B cell (primary cell): ENCODE data around the gene FAIM2. TPM values are rescaled to one million over a fixed set of nuclear protein-coding genes. Genes with fewer than 3 reads are reported as not detected.

ENCODE experiments used
- ATAC-seq: fragments of 200-7000 bp; cut with Tn5 transposase; one replicate; pipeline ENCODE4 v1.10.0; 2021; ENCODE audit warnings: low read depth, mild to moderate bottlenecking, moderate number of reproducible peaks, moderate library complexity
- CTCF ChIA-PET: fragments of 350-600 bp; sonication (Branson Sonifier 250); formaldehyde crosslinking; loops from one replicate; lab custom pipeline; 2021; ENCODE audit warnings: antibody characterized with exemption, inconsistent platforms; lab: Charles Lee
- POLR2A ChIA-PET: fragments of 350-600 bp; sonication (Branson Sonifier 250); formaldehyde crosslinking; loops from one replicate; lab custom pipeline; 2021; ENCODE audit warnings: antibody characterized with exemption; lab: Charles Lee
- DNase-seq: peaks from one replicate; pipeline ENCODE4 v3.0.0; 2013
- H2AFZ ChIP-seq: 2 replicates; pipeline ENCODE4 v1.6.1; 2012; ENCODE audit warnings: mild to moderate bottlenecking, low read depth, low read length; ENCODE audit not compliant: insufficient read depth, poor library complexity, severe bottlenecking
- H3K27ac ChIP-seq, 2 donors: 1 replicate in 1 of 2; 2 replicates in 1 of 2; pipeline ENCODE4 v1.5.1; 2012 to 2013; ENCODE audit warnings: low read length in 2 of 2, mild to moderate bottlenecking in 2 of 2, moderate library complexity in 1 of 2
- H3K27me3 ChIP-seq, 4 experiments: fragments of 200-600 bp in 1 of 4; sonication (generic) in 1 of 4; replicated peaks in 1 of 4; 1 replicate in 2 of 4; 2 replicates in 2 of 4; pipeline versions ENCODE4 v1.6.1 to v1.7.0; 2013 to 2016; ENCODE audit warnings: low read length in 3 of 4, mild to moderate bottlenecking in 2 of 4, mixed read lengths in 1 of 4, moderate library complexity in 1 of 4; ENCODE audit not compliant: insufficient read depth in 4 of 4, control insufficient read depth in 3 of 4; ENCODE audit errors: control extremely low read depth in 1 of 4
- H3K36me3 ChIP-seq, 2 experiments: replicated peaks in 1 of 2; 1 replicate in 1 of 2; 2 replicates in 1 of 2; pipeline versions ENCODE4 v1.6.1 to v1.7.1; 2013; ENCODE audit warnings: low read length in 1 of 2; ENCODE audit not compliant: insufficient read depth in 2 of 2, control insufficient read depth in 1 of 2; ENCODE audit errors: control extremely low read depth in 1 of 2, extremely low read depth in 1 of 2
- H3K4me1 ChIP-seq, 2 donors: fragments of 200-600 bp in 1 of 2; sonication (generic) in 1 of 2; 1 replicate in 1 of 2; 2 replicates in 1 of 2; pipeline versions ENCODE4 v1.5.1 to v1.6.1; 2013 to 2017; ENCODE audit warnings: low read length in 2 of 2; ENCODE audit not compliant: control insufficient read depth in 2 of 2, insufficient read depth in 2 of 2
- H3K4me2 ChIP-seq: replicated peaks from 2 replicates; pipeline ENCODE3; 2012; ENCODE audit warnings: mild to moderate bottlenecking, low read depth, low read length; ENCODE audit not compliant: poor library complexity, severe bottlenecking
- H3K4me3 ChIP-seq, 5 experiments: fragments of 200-600 bp in 1 of 5; sonication (generic) in 1 of 5; 1 replicate in 3 of 5; 2 replicates in 2 of 5; pipeline versions ENCODE4 v1.5.1 to v1.7.0; 2011 to 2016; ENCODE audit warnings: low read length in 4 of 5, mild to moderate bottlenecking in 4 of 5, low read depth in 2 of 5, control low read depth in 1 of 5, moderate library complexity in 1 of 5; ENCODE audit not compliant: insufficient read depth in 1 of 5; ENCODE audit errors: control extremely low read depth in 1 of 5, extremely low read depth in 1 of 5
- H3K79me2 ChIP-seq: fragments of 200-600 bp; sonication (generic); one replicate; pipeline ENCODE4 v1.6.0; 2016; ENCODE audit warnings: low read length; ENCODE audit not compliant: control insufficient read depth, insufficient read depth
- H3K9ac ChIP-seq: fragments of 200-600 bp; sonication (generic); 2 replicates; pipeline ENCODE4 v1.6.1; 2017; ENCODE audit warnings: mild to moderate bottlenecking, low read length, moderate library complexity
- H3K9me3 ChIP-seq, 3 donors: one replicate each; pipeline versions ENCODE4 v1.6.1 to v1.7.1; 2013; ENCODE audit warnings: low read length in 2 of 3; ENCODE audit not compliant: control insufficient read depth in 2 of 3, insufficient read depth in 1 of 3; ENCODE audit errors: control extremely low read depth in 1 of 3
- H4K20me1 ChIP-seq: 2 replicates; pipeline ENCODE4 v1.6.0; 2012; ENCODE audit warnings: mild to moderate bottlenecking, low read length; ENCODE audit not compliant: insufficient read depth, control insufficient read depth, poor library complexity, severe bottlenecking
- H3K27ac Mint-ChIP-seq: one replicate; pipeline ENCODE4 v1.8.0; 2021; ENCODE audit warnings: mixed read lengths
- H3K27me3 Mint-ChIP-seq: one replicate; pipeline ENCODE4 v1.8.0; 2021; ENCODE audit warnings: mixed read lengths
- H3K4me1 Mint-ChIP-seq: one replicate; pipeline ENCODE4 v1.8.0; 2021; ENCODE audit warnings: mixed read lengths
- H3K4me3 Mint-ChIP-seq: one replicate; pipeline ENCODE4 v1.8.0; 2021; ENCODE audit warnings: mixed read lengths
- H3K9me3 Mint-ChIP-seq: one replicate; pipeline ENCODE4 v1.8.0; 2022; ENCODE audit warnings: mixed read lengths; ENCODE audit not compliant: insufficient read depth
- CTCF ChIP-seq: fragments of 200-600 bp; IDR thresholded peaks from one replicate; pipeline ENCODE4 v1.8.0; 2022; ENCODE audit warnings: antibody characterized with exemption, mild to moderate bottlenecking
- EZH2 ChIP-seq: IDR thresholded peaks from 2 replicates; pipeline ENCODE4 v1.6.1; 2012; ENCODE audit warnings: borderline replicate concordance, low read depth, mild to moderate bottlenecking, moderate library complexity, low read length; ENCODE audit not compliant: insufficient read depth, poor library complexity, severe bottlenecking
- WGBS: methylation state at CpG from one replicate; pipeline ENCODE4 v1.1.5; 2013; ENCODE audit warnings: missing lambda C conversion rate; ENCODE audit not compliant: insufficient coverage; 5-methylcytosine and 5-hydroxymethylcytosine counted together
- intact Hi-C: fragments of 100-400 bp; cut with micrococcal nuclease; formaldehyde crosslinking; loops from one replicate; pipeline ENCODE4 v1.10.0; 2022
- polyA plus RNA-seq: library from polyadenylated mRNA; depleted of rRNA; stranded (reverse); fragments of >200 nt; gene quantifications from 2 replicates; pipeline ENCODE4 v1.2.3, GENCODE V29; 2012
- total RNA-seq, 2 donors: library from RNA; stranded (reverse); fragments of 120-200 nt in 1 of 2; gene quantifications; 1 replicate in 1 of 2; 2 replicates in 1 of 2; pipeline versions ENCODE4 v1.2.3 to v1.2.4, GENCODE V29; 2013 to 2022

The FAIM2 gene
- total and polyA plus RNA-seq, 2 donors (not counting 1 experiment from before 2014, with no cell fraction given), result not detected

GRCh38 chr12:49865109-49865781 is 38.5 kb downstream of the FAIM2 start:
- no peaks in the 10 kb centered on the region for H3K27me3 ChIP-seq
- intact Hi-C loops, result loop anchor here (5.0 kb wide), 1 partner anchor 192 kb away; the partner anchor contains the start of gene ASIC1
- 85% methylated on average over 13 of the region's 13 CpGs for WGBS
- H3K27ac ChIP-seq, result no peak overlapping the region
- no peak overlapping the region for H2AFZ ChIP-seq
- TF ChIP-seq CTCF, result no peak
- DNase-seq (no peak), ATAC-seq (no peak)
- no peak overlapping the region for H3K4me3 ChIP-seq
- H3K4me1 ChIP-seq, result no peaks in the 10 kb centered on the region
- Mint-ChIP-seq H3K9me3 (no peaks in the 10 kb centered on the region), H3K27me3 (peaks cover 14% of the 10 kb centered on the region), H3K27ac (no peak overlapping the region), H3K4me1 (no peaks in the 10 kb centered on the region), H3K4me3 (no peak overlapping the region)
- H4K20me1 ChIP-seq, result no peaks in the 10 kb centered on the region
- CTCF ChIA-PET, result interaction anchor here (0.7 to 2.8 kb wide), 4 partner anchors 22 to 607 kb away, joined by 3 to 7 read pairs (median 3); partner anchors contain the start of genes BCDIN3D and TMBIM6
- no peak overlapping the region for H3K4me2 ChIP-seq
- POLR2A ChIA-PET, result no interaction called here
- no peaks in the 10 kb centered on the region for H3K36me3 ChIP-seq
- no peaks in the 10 kb centered on the region for H3K79me2 ChIP-seq
- H3K9me3 ChIP-seq, result no peaks in the 10 kb centered on the region
- no peak overlapping the region for H3K9ac ChIP-seq

- ATAC-seq (no peak), DNase-seq (no peak)
- H3K4me2 ChIP-seq, result no peak overlapping the region
- no peaks in the 10 kb centered on the region for H3K4me1 Mint-ChIP-seq
- no peaks in the 10 kb centered on the region for H3K4me1 ChIP-seq
- H3K4me3 ChIP-seq, result no peak overlapping the region
- no peak overlapping the region for H3K27ac Mint-ChIP-seq
- no peaks in the 10 kb centered on the region for H3K36me3 ChIP-seq
- H3K27me3 Mint-ChIP-seq, result peaks cover 17% of the 10 kb centered on the region
- intact Hi-C loops, result loop anchor here (5.0 kb wide), 1 partner anchor 193 kb away; the partner anchor contains the start of gene ASIC1
- CTCF ChIA-PET, result interaction anchor here (0.7 to 0.9 kb wide), 3 partner anchors 123 to 607 kb away, joined by 3 read pairs; partner anchors contain the start of gene TMBIM6
- no peak overlapping the region for H3K4me3 Mint-ChIP-seq
- H2AFZ ChIP-seq, result no peak overlapping the region
- POLR2A ChIA-PET, result no interaction called here
- no peak for TF ChIP-seq CTCF
- TF ChIP-seq EZH2, result no peak
- WGBS, result 59% methylated on average over 2 of the region's 2 CpGs
- H3K9me3 ChIP-seq, result no peaks in the 10 kb centered on the region
- no peaks in the 10 kb centered on the region for H3K79me2 ChIP-seq
- no peaks in the 10 kb centered on the region for H4K20me1 ChIP-seq
- no peaks in the 10 kb centered on the region for H3K27me3 ChIP-seq
- no peaks in the 10 kb centered on the region for H3K9me3 Mint-ChIP-seq
- no peak overlapping the region for H3K27ac ChIP-seq
- no peak overlapping the region for H3K9ac ChIP-seq
Measured at GRCh38 chr12:49864798-49865090, 39.0 kb downstream of the FAIM2 start.
